BLaER1 treated with 17β-estradiol and CSF1 and Interleukin-3, amounts not matched to agents 10 nM and 100 nM (cell line): Measurements from ENCODE around the gene RAB7A.
A peak's percentile ranks its signal among the peaks of the same experiment; 100 is the strongest.

Source experiments
- H3K27ac ChIP-seq, 11 experiments: shearing (Covaris generic); formaldehyde crosslinking; 2 replicates each; pipeline ENCODE4 v1.8.1; 2022
- H3K27me3 ChIP-seq, 11 experiments: shearing (Covaris generic); formaldehyde crosslinking; 2 replicates each; pipeline ENCODE4 v1.8.1; 2022
- H3K36me3 ChIP-seq, 11 experiments: shearing (Covaris generic); formaldehyde crosslinking; 2 replicates each; pipeline ENCODE4 v1.8.1; 2022
- H3K4me1 ChIP-seq, 10 experiments: shearing (Covaris generic); formaldehyde crosslinking; 2 replicates each; pipeline ENCODE4 v1.8.1; 2022
- H3K4me2 ChIP-seq, 11 experiments: shearing (Covaris generic); formaldehyde crosslinking; 2 replicates each; pipeline ENCODE4 v1.8.1; 2022
- H3K4me3 ChIP-seq, 10 experiments: shearing (Covaris generic); formaldehyde crosslinking; 2 replicates each; pipeline ENCODE4 v1.8.1; 2022
- H3K9ac ChIP-seq, 11 experiments: shearing (Covaris generic); formaldehyde crosslinking; 2 replicates each; pipeline ENCODE4 v1.8.1; 2022
- H3K9me3 ChIP-seq, 11 experiments: shearing (Covaris generic); formaldehyde crosslinking; replicated peaks in 1 of 11; 2 replicates each; pipeline ENCODE4 v1.8.1; 2022
- H4K20me1 ChIP-seq, 11 experiments: shearing (Covaris generic); formaldehyde crosslinking; 2 replicates each; pipeline ENCODE4 v1.8.1; 2022
- Cebpa-rat ChIP-seq, 11 experiments: shearing (Covaris generic); IDR thresholded peaks; 2 replicates each; pipeline ENCODE4 v1.8.1; 2022

RAB7A gene

GRCh38 chr3:128861491-128861890 is 135.5 kb downstream of the RAB7A start:
- peaks cover 36 to 51% (median 43%) of the 10 kb centered on the region in 11 experiments; a peak in 21 of 22 replicates for H3K36me3 ChIP-seq
- TF ChIP-seq Cebpa-rat (IDR thresholded peaks at IDR 0.05): no peak
- peaks cover 0 to 14% (median 12%) of the 10 kb centered on the region in 10 experiments; a peak in 17 of 20 replicates for H3K4me1 ChIP-seq
- H3K4me3 ChIP-seq: 0 out of 20 replicates have a peak overlapping the region, but pooled peaks of 1 of the 10 experiments have one; percentile 7
- no peaks in the 10 kb centered on the region for H4K20me1 ChIP-seq
- no peak overlapping the region for H3K4me2 ChIP-seq
- no peak overlapping the region for H3K27ac ChIP-seq
- no peaks in the 10 kb centered on the region for H3K27me3 ChIP-seq
- no peak overlapping the region for H3K9ac ChIP-seq
- peaks cover 55 to 59% (median 59%) of the 10 kb centered on the region in 11 experiments for H3K9me3 ChIP-seq

- Histone ChIP-seq H3K4me2 (no peak overlapping the region), H3K9ac (no peak overlapping the region), H3K4me3 (no peak overlapping the region), H3K27ac (no peak overlapping the region), H3K36me3 (peaks cover 26 to 37% (median 32%) of the 10 kb centered on the region in 11 experiments; a peak in 21 of 22 replicates), H3K4me1 (peaks cover 0 to 14% (median 12%) of the 10 kb centered on the region in 10 experiments; a peak in 17 of 20 replicates), H4K20me1 (no peaks in the 10 kb centered on the region), H3K27me3 (no peaks in the 10 kb centered on the region), H3K9me3 (peaks cover 35 to 39% (median 38%) of the 10 kb centered on the region in 11 experiments)
- TF ChIP-seq Cebpa-rat (IDR thresholded peaks at IDR 0.05): no peak
These were observed 137.6 kb downstream of the RAB7A start for GRCh38 chr3:128863560-128863959.
